Left lung (tissue), 10 donors: ENCODE results near the gene SGO1. TPM values are rescaled to one million over a fixed set of nuclear protein-coding genes. Genes with fewer than 3 reads are reported as not detected.

ENCODE experiments used
- ATAC-seq: fragments of 200-7000 bp; cut with Tn5 transposase; one replicate; pipeline ENCODE4 v1.9.1; 2020; ENCODE audit warnings: moderate library complexity
- DNase-seq, 4 donors: peaks; one replicate each; pipeline ENCODE4 v3.0.0-alpha.2; 2013 to 2020
- H3K27ac ChIP-seq, 2 donors: fragments of 200-600 bp; sonication (generic) in 1 of 2; one replicate each; pipeline versions ENCODE4 v1.5.0 to v1.8.0; 2020 to 2021
- H3K27me3 ChIP-seq, 2 donors: fragments of 200-600 bp; sonication (generic) in 1 of 2; one replicate each; pipeline versions ENCODE4 v1.5.0 to v1.8.0; 2020 to 2021
- H3K36me3 ChIP-seq, 2 donors: fragments of 200-600 bp; sonication (generic) in 1 of 2; one replicate each; pipeline versions ENCODE4 v1.5.0 to v1.8.0; 2020 to 2021
- H3K4me1 ChIP-seq, 2 donors: fragments of 200-600 bp; one replicate each; pipeline ENCODE4 v1.8.0; 2021
- H3K4me3 ChIP-seq, 2 donors: fragments of 200-600 bp; sonication (generic) in 1 of 2; one replicate each; pipeline versions ENCODE4 v1.5.0 to v1.8.0; 2020 to 2021; ENCODE audit warnings: mild to moderate bottlenecking in 1 of 2
- H3K9me3 ChIP-seq, 2 donors: fragments of 200-600 bp; sonication (generic) in 1 of 2; one replicate each; pipeline versions ENCODE4 v1.5.0 to v1.8.0; 2020 to 2021
- intact Hi-C, 2 donors: fragments of 100-400 bp; cut with DNase I; formaldehyde crosslinking; loops; one replicate each; pipeline versions ENCODE4 v1.11.2 to v1.14.2; 2022
- microRNA-seq, 2 donors: library from miRNA; unstranded; fragments of <30 nt; microRNA quantifications; one replicate each; pipeline ENCODE4, GENCODE V29; 2019
- polyA plus RNA-seq, 6 donors: library from polyadenylated mRNA; unstranded; fragments of 120-200 nt; gene quantifications; one replicate each; pipeline ENCODE4 v1.2.1, GENCODE V29; 2013; ENCODE audit not compliant: insufficient read length in 6 of 6
- total RNA-seq, 2 donors: library from RNA; stranded (reverse); fragmentation: NEBNext Ultra II Directional; extraction: Animal tissue kit (Norgen Biotek cat#: 25700); gene quantifications; one replicate each; pipeline ENCODE4 v1.2.1, GENCODE V29; 2021
- TF ChIP-seq, protein P1 (sequence below), 2 donors: fragments of 200-600 bp; sonication (generic) in 1 of 2; IDR thresholded peaks; one replicate each; pipeline versions ENCODE4 v1.5.0 to v1.8.0; 2021; ENCODE audit warnings: antibody characterized with exemption in 2 of 2
- donor health status: DM: no; HTN: yes; CAD: no.
- donor health status: DM: no; HTN: no; CAD: no.

The SGO1 gene
- total and polyA plus RNA-seq, 8 donors, result 2.7 to 16.0 (median 8.4) TPM

DNA sequence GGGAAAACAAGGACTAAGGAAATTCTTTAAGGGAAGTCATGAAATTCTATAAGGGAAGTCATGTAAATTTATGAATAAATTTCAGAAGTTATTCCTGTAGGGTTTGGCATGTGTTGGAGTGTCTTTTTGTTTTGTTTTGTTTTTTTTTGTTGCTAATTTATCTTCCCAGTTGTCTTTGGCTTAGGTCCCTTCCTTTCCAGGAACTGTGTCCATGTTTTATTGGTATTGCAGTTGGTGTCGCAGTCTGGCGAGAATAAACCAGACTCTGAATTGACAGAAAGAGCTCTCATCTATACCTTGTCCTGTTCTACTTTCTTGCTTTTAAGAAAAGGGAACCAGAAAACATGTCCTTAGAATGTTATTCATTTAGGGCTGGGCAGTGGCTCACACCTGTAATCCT is 57.6 kb downstream of the SGO1 start:
- DNase-seq (no peak), ATAC-seq (no peak)
- H3K36me3 ChIP-seq, result peaks cover 0 to 27% of the 10 kb centered on the region in 2 donors
- no peaks in the 10 kb centered on the region for H3K9me3 ChIP-seq
- no peaks in the 10 kb centered on the region for H3K27me3 ChIP-seq
- TF ChIP-seq, protein P1, sequence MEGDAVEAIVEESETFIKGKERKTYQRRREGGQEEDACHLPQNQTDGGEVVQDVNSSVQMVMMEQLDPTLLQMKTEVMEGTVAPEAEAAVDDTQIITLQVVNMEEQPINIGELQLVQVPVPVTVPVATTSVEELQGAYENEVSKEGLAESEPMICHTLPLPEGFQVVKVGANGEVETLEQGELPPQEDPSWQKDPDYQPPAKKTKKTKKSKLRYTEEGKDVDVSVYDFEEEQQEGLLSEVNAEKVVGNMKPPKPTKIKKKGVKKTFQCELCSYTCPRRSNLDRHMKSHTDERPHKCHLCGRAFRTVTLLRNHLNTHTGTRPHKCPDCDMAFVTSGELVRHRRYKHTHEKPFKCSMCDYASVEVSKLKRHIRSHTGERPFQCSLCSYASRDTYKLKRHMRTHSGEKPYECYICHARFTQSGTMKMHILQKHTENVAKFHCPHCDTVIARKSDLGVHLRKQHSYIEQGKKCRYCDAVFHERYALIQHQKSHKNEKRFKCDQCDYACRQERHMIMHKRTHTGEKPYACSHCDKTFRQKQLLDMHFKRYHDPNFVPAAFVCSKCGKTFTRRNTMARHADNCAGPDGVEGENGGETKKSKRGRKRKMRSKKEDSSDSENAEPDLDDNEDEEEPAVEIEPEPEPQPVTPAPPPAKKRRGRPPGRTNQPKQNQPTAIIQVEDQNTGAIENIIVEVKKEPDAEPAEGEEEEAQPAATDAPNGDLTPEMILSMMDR (IDR thresholded peaks at IDR 0.05), result no peak
- no peak overlapping the region for H3K4me3 ChIP-seq
- intact Hi-C loops, result no loop called here
- peaks cover 0 to 10% of the 10 kb centered on the region in 2 donors for H3K4me1 ChIP-seq
- no peak overlapping the region for H3K27ac ChIP-seq

DNA sequence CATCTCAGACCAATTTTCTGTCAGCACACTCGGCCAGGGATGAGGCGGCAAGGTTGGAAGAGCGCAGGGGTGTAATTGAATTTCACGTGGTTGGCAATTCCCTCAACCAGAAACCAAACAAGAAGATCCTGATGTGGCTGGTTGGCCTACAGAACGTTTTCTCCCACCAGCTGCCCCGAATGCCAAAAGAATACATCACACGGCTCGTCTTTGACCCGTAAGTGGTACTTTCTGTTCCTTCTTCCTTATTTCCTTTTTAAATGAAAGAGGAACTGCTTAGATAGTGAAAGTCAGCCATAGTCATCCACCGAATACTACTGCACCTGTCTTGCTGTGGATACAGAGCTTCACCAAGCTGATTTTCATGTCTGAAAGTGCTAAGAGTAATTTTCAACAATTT is 60.1 kb downstream of the SGO1 start:
- Histone ChIP-seq H3K36me3 (peaks cover 0 to 39% of the 10 kb centered on the region in 2 donors), H3K4me3 (no peak overlapping the region), H3K27me3 (no peaks in the 10 kb centered on the region), H3K9me3 (no peaks in the 10 kb centered on the region), H3K27ac (peak overlapping the region in 1 of 2 donors; percentile 67), H3K4me1 (peaks cover 0 to 10% of the 10 kb centered on the region in 2 donors)
- TF ChIP-seq, protein P1 (IDR thresholded peaks at IDR 0.05), result no peak
- DNase-seq (peak in 1 of 4 donors; percentile 35), ATAC-seq (peak; percentile 56)
- intact Hi-C loops, result no loop called here

DNA sequence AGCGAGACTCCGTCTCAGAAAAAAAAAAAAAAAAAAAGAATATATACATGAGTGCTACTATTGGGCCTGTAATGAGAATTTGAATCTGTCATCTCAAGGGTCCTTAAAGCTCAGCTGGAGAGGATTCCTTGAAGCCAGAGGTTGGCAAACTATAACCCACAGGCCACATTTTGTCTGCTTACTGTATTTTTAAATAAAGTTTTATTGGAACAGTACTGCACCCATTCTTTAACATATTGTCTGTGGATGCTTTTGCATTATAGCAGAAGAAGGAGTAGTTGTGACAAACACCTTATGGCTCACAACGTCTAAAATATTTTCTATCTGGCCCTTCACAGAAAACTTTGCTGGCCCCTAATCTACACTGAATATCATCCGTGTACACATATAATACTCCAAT is 60.7 kb downstream of the SGO1 start:
- peaks cover 0 to 10% of the 10 kb centered on the region in 2 donors for H3K4me1 ChIP-seq
- ATAC-seq (no peak), DNase-seq (no peak)
- intact Hi-C loops, result no loop called here
- H3K27me3 ChIP-seq, result no peaks in the 10 kb centered on the region
- TF ChIP-seq, protein P1 (IDR thresholded peaks at IDR 0.05), result no peak
- no peak overlapping the region for H3K4me3 ChIP-seq
- H3K9me3 ChIP-seq, result no peaks in the 10 kb centered on the region
- peak overlapping the region in 1 of 2 donors; percentile 67 for H3K27ac ChIP-seq
- H3K36me3 ChIP-seq, result peaks cover 0 to 46% of the 10 kb centered on the region in 2 donors

DNA sequence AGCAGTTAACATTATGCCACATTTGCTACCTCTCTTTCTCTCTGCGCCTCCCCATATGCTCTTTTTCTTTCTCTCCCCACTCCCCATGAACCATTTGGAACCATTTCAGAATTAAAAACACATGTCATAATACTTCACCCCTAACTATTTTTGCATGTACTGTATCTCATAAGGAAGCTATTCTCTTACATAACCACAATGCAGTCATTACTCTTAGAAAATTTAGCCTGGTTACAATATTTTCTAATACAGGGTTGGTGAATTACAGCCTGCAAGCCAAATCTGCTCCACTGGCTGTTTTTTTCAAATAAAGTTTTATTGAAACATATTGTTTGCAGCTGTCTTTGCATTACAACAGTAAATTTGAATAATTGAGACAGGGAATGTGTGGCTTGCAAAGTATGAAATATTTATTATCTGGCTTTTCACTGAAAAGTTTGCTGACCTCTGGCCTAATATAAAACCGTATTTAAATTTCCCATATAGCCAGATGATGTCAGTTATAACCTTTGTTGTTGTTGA is 62.8 kb downstream of the SGO1 start:
- Histone ChIP-seq H3K36me3 (peaks cover 0 to 51% of the 10 kb centered on the region in 2 donors), H3K4me1 (peaks cover 0 to 10% of the 10 kb centered on the region in 2 donors), H3K9me3 (no peaks in the 10 kb centered on the region), H3K4me3 (no peak overlapping the region), H3K27ac (no peak overlapping the region), H3K27me3 (no peaks in the 10 kb centered on the region)
- intact Hi-C loops, result no loop called here
- DNase-seq, result no peak
- ATAC-seq, result no peak
- TF ChIP-seq, protein P1 (IDR thresholded peaks at IDR 0.05), result no peak

DNA sequence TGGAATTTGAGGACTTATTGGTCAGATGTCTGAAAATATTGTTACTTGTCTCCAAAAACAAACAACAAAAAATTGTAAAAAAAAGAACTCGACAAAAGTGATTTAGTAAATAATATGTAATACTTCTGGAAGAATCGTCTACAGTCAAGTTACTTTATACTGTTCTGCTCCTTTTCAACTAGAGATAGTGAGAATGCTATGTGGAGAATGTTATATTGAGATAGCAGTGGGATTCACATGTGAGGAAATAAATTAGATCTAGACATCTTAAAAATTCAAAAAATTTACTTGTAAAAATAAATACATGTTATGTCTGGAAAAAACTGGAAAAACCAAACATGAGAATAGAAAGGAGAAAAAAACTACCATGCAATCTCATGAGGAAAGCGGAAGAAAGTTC is 64.9 kb downstream of the SGO1 start:
- H3K36me3 ChIP-seq, result peaks cover 0 to 40% of the 10 kb centered on the region in 2 donors
- peaks cover 0 to 6% of the 10 kb centered on the region in 2 donors for H3K4me1 ChIP-seq
- ATAC-seq (no peak), DNase-seq (no peak)
- intact Hi-C loops, result no loop called here
- no peak overlapping the region for H3K4me3 ChIP-seq
- no peak overlapping the region for H3K27ac ChIP-seq
- TF ChIP-seq, protein P1 (IDR thresholded peaks at IDR 0.05), result no peak
- H3K27me3 ChIP-seq, result no peaks in the 10 kb centered on the region
- H3K9me3 ChIP-seq, result no peaks in the 10 kb centered on the region

Small RNA genes lying within 50 kb of the gene (microRNA-seq; reads per million reads assigned to microRNA genes)
- 0.14 to 0.17 reads per million in 2 donors for gene MIR3135A

Other genes with a start within 250 kb of the SGO1 start
- gene RAB5A, start 239.1 kb downstream of the SGO1 start, total RNA-seq, result 10 to 100 TPM; 60.7 to 68.6 TPM
- 10 to 100 TPM; 66.2 to 72.1 (median 70.7) TPM for gene RAB5A, start 239.1 kb downstream of the SGO1 start, polyA plus RNA-seq
- not detected for gene PP2D1, start 173.9 kb downstream of the SGO1 start, total RNA-seq
- 1 to 10 TPM in 4 of 6 donors, under 1 TPM in 2; 0.83 to 1.2 (median 1.1) TPM for gene PP2D1, start 173.9 kb downstream of the SGO1 start, polyA plus RNA-seq
- gene KAT2B, start 145.8 kb downstream of the SGO1 start, total RNA-seq, result 10 to 100 TPM; 26.1 to 33.6 TPM
- 10 to 100 TPM; 32.9 to 48.0 (median 42.3) TPM for gene KAT2B, start 145.8 kb downstream of the SGO1 start, polyA plus RNA-seq